Osteoblast (primary cell): Measurements from ENCODE around the gene METTL3. TPM values are rescaled to one million over a fixed set of nuclear protein-coding genes. Genes with fewer than 3 reads are reported as not detected.

Experiments used
- DNase-seq: peaks from one replicate; pipeline ENCODE4 v3.0.0; 2011; ENCODE audit warnings: low spot score, mixed read lengths; ENCODE audit not compliant: insufficient read length; ENCODE audit errors: missing footprints
- H2AFZ ChIP-seq: 2 replicates; pipeline ENCODE4 v1.6.0; 2011; ENCODE audit warnings: mild to moderate bottlenecking, low read length
- H3K27ac ChIP-seq: 2 replicates; pipeline ENCODE4 v1.5.1; 2011; ENCODE audit warnings: mild to moderate bottlenecking, low read depth, low read length, moderate library complexity
- H3K27me3 ChIP-seq: 2 replicates; pipeline ENCODE4 v1.6.0; 2012; ENCODE audit warnings: mild to moderate bottlenecking, control low read depth, inconsistent platforms, low read length, moderate library complexity; ENCODE audit not compliant: insufficient read depth
- H3K36me3 ChIP-seq: 2 replicates; pipeline ENCODE4 v1.5.1; 2011; ENCODE audit warnings: mild to moderate bottlenecking, low read length, control low read depth, moderate library complexity; ENCODE audit not compliant: insufficient read depth
- H3K4me1 ChIP-seq: 2 replicates; pipeline ENCODE4 v1.5.1; 2011; ENCODE audit warnings: mild to moderate bottlenecking, low read length, control low read depth, moderate library complexity; ENCODE audit not compliant: insufficient read depth
- H3K4me2 ChIP-seq: 2 replicates; pipeline ENCODE4 v1.6.0; 2011; ENCODE audit warnings: mild to moderate bottlenecking, low read length; ENCODE audit not compliant: insufficient read depth
- H3K4me3 ChIP-seq: fragments of 200-600 bp; sonication (generic); 3 replicates; pipeline ENCODE4 v1.5.1; 2012; ENCODE audit warnings: mild to moderate bottlenecking, low read length, inconsistent platforms; ENCODE audit not compliant: insufficient read depth
- H3K79me2 ChIP-seq: 2 replicates; pipeline ENCODE4 v1.6.0; 2012; ENCODE audit warnings: mild to moderate bottlenecking, low read length, control low read depth, inconsistent platforms; ENCODE audit not compliant: insufficient read depth
- H3K9me3 ChIP-seq: 2 replicates; pipeline ENCODE4 v1.5.1; 2011; ENCODE audit warnings: low read depth, low read length, control low read depth
- H4K20me1 ChIP-seq: 2 replicates; pipeline ENCODE4 v1.6.0; 2012; ENCODE audit warnings: mild to moderate bottlenecking, low read length, control low read depth; ENCODE audit not compliant: insufficient read depth
- total RNA-seq: library from RNA; depleted of rRNA; stranded (reverse); fragments of >200 nt; gene quantifications from 2 replicates; pipeline ENCODE4 v1.2.3, GENCODE V29; 2012
- TF ChIP-seq, protein P1 (sequence below): IDR thresholded peaks from 2 replicates; pipeline ENCODE4 v1.5.1; 2011; ENCODE audit warnings: mild to moderate bottlenecking, low read depth, low read length, moderate library complexity; ENCODE audit errors: extremely low read depth

Gene METTL3
- total RNA-seq, 1 donor: 30.4 TPM

GRCh38 chr14:21525962-21526671, 15.0 kb upstream of the METTL3 start, which contains the start of gene SALL2:
TSS of gene SALL2 (minus strand) at chr14:21526346. CDS start at chr14:21526127, 219 bp downstream.
- H3K9me3 ChIP-seq: no peaks in the 10 kb centered on the region
- TF ChIP-seq, protein P1, sequence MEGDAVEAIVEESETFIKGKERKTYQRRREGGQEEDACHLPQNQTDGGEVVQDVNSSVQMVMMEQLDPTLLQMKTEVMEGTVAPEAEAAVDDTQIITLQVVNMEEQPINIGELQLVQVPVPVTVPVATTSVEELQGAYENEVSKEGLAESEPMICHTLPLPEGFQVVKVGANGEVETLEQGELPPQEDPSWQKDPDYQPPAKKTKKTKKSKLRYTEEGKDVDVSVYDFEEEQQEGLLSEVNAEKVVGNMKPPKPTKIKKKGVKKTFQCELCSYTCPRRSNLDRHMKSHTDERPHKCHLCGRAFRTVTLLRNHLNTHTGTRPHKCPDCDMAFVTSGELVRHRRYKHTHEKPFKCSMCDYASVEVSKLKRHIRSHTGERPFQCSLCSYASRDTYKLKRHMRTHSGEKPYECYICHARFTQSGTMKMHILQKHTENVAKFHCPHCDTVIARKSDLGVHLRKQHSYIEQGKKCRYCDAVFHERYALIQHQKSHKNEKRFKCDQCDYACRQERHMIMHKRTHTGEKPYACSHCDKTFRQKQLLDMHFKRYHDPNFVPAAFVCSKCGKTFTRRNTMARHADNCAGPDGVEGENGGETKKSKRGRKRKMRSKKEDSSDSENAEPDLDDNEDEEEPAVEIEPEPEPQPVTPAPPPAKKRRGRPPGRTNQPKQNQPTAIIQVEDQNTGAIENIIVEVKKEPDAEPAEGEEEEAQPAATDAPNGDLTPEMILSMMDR: no peak
- peaks cover 11% of the 10 kb centered on the region for H3K4me1 ChIP-seq
- H3K79me2 ChIP-seq: no peaks in the 10 kb centered on the region
- no peaks in the 10 kb centered on the region for H3K36me3 ChIP-seq
- DNase-seq: peak; percentile 87
- H3K4me2 ChIP-seq: peak within 1 kb of the TSS; percentile 79
- peak within 1 kb of the TSS; percentile 76 for H3K4me3 ChIP-seq
- peaks cover 14% of the 10 kb centered on the region for H3K27me3 ChIP-seq
- H4K20me1 ChIP-seq: no peaks in the 10 kb centered on the region
- H2AFZ ChIP-seq: peak within 1 kb of the TSS; percentile 72
- no peak within 1 kb of the TSS for H3K27ac ChIP-seq

GRCh38 chr14:21525571-21525961, 14.4 kb upstream of the METTL3 start:
- Histone ChIP-seq H4K20me1 (no peaks in the 10 kb centered on the region), H3K4me2 (peak overlapping the region; percentile 79), H3K4me3 (peak overlapping the region; percentile 76), H3K36me3 (no peaks in the 10 kb centered on the region), H3K4me1 (peaks cover 14% of the 10 kb centered on the region), H3K27ac (no peak overlapping the region), H3K79me2 (no peaks in the 10 kb centered on the region), H2AFZ (no peak overlapping the region), H3K9me3 (no peaks in the 10 kb centered on the region), H3K27me3 (peaks cover 9% of the 10 kb centered on the region)
- no peak for DNase-seq
- TF ChIP-seq, protein P1: no peak

GRCh38 chr14:21524575-21525490, 13.7 kb upstream of the METTL3 start:
- no peaks in the 10 kb centered on the region for H3K9me3 ChIP-seq
- peak overlapping the region; percentile 79 for H3K4me2 ChIP-seq
- H2AFZ ChIP-seq: no peak overlapping the region
- H3K27ac ChIP-seq: no peak overlapping the region
- TF ChIP-seq, protein P1: no peak
- H4K20me1 ChIP-seq: no peaks in the 10 kb centered on the region
- H3K79me2 ChIP-seq: no peaks in the 10 kb centered on the region
- H3K4me1 ChIP-seq: peaks cover 14% of the 10 kb centered on the region
- DNase-seq: peak; percentile 43
- no peaks in the 10 kb centered on the region for H3K36me3 ChIP-seq
- H3K27me3 ChIP-seq: peaks cover 9% of the 10 kb centered on the region
- peak overlapping the region; percentile 76 for H3K4me3 ChIP-seq

GRCh38 chr14:21523203-21523602, 12.1 kb upstream of the METTL3 start:
- peaks cover 14% of the 10 kb centered on the region for H3K4me1 ChIP-seq

More at GRCh38 chr14:21523203-21523602, 12.1 kb upstream of the METTL3 start:
- peak; percentile 31 for DNase-seq
- no peak overlapping the region for H3K4me3 ChIP-seq
- no peaks in the 10 kb centered on the region for H4K20me1 ChIP-seq
- no peaks in the 10 kb centered on the region for H3K79me2 ChIP-seq
- H3K9me3 ChIP-seq: no peaks in the 10 kb centered on the region
- H3K27me3 ChIP-seq: no peaks in the 10 kb centered on the region
- H3K27ac ChIP-seq: no peak overlapping the region
- H3K36me3 ChIP-seq: no peaks in the 10 kb centered on the region
- no peak overlapping the region for H2AFZ ChIP-seq
- H3K4me2 ChIP-seq: no peak overlapping the region
- TF ChIP-seq, protein P1: no peak
